Activated effector memory CD4-positive, alpha-beta T cell treated with anti-CD3 and anti-CD28 coated beads, Interleukin-2, amount 50 U/mL, for 16 hours (primary cell): ENCODE results near the gene TFDP3.

ENCODE experiments used
- DNase-seq: peaks from one replicate; pipeline ENCODE4 v3.0.0-alpha.2; 2020

Gene TFDP3

DNA sequence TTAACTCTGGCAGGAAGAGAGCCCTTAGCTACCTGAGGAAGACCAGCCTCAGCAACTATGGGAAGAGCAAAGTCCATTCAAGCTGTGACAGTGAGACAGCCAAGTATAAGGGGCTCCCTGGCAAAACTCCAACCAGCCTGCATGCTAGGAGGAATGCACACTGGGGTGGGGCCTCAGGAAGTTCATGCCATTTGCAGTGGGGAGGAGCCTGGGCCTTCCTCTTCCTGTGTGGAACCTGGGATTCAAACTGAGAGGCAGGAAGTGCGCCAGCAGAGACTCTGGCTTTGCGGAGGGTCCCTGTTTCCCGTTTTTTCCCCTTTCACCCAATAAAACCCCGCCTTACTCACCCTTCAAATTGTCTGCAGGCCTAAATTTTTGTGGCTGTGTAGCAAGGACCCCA lies 33.0 kb downstream of the TFDP3 start:
- DNase-seq, result no peak

DNA sequence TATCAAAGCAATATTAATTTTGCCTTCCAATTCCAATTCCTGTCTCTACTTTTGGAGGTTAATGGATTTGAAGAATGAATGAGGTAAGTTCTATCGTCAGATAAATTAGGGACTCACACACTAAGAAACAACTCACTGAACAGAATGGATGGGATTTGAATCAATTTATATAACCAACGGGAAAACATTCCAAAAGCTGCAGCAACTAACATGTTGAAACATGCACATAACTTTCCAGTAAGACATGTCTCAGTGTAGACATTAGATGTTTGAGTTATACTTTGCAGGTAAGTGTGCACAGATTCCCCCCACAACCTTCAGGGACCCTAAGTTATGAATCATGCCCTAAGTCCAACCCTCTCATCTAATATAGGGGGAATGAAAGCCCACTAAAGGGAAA lies 34.3 kb downstream of the TFDP3 start:
- DNase-seq, result no peak

DNA sequence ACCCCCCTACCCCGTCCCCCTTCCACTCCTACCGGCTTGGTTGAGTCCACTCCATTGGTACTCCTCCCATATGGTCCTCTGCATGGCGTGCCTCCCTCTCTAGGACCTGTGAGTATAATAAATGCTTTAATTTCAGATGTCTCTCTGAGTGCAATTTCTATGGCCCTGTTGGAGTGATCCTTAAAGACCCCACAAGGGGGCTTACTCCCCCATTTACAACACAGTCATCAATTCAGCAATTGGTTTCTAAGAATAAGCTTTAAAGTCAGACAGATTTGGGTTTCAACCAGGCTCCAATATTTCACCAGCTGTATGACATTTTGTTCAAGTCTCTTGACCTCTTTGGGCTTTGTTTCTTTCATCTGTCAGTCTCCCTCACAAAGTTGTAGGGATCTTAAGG lies 38.7 kb downstream of the TFDP3 start:
- no peak for DNase-seq

DNA sequence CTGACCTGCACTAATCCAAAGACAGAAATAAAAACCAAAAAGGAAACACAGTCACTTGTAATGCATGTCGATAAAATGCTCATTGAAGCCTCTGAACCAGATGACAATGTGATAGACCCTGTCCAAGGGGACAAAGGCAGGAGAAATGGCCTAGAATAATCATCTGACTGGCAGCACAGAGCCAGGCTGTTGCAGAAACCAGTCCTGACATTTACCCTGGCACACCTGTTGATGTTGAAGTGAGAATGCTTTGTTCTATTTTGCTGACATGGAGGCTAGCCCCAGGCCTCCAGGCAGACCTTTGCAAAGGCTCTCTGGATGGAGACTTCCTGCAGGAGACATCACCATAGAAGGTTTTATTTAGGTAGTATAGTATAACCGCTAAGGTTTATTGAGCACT lies 41.0 kb downstream of the TFDP3 start:
- DNase-seq, result no peak

DNA sequence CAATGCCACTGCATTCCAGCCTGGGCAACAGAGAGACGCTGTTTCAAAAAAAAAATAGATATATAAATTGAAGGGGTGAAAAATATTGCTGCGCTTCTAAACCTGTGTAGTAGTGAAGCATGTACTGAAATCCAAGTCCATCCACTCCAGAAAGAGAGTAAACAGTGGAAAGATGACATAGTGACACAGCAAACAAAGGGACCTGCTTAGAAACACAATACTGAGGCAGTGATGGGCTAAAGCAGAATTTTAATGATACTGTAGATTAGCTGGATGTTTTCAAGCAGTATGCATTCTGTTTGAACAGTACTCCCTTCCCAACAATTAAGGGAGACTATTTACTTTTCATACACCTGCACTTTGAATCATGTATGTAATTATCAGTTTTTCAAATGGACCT lies 42.5 kb downstream of the TFDP3 start:
- no peak for DNase-seq

DNA sequence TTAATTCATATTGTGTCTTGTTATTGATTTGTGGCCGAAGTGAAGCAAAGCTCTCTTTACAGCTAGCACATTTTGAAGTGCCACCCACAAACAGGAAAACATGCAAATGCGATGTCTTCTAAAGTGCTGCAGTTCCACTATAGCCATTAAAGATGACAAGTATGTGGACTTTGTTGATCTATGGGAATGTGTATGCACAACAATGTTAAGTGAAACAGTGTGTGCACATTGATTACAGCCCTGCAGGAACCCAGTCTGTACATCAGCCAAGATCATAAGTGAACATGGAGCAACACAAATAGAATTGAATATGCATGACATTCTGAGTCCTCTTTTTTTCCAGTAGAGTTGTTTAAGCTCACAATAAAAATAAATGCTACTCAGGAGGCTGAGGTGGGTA lies 43.0 kb downstream of the TFDP3 start:
- DNase-seq, result no peak

DNA sequence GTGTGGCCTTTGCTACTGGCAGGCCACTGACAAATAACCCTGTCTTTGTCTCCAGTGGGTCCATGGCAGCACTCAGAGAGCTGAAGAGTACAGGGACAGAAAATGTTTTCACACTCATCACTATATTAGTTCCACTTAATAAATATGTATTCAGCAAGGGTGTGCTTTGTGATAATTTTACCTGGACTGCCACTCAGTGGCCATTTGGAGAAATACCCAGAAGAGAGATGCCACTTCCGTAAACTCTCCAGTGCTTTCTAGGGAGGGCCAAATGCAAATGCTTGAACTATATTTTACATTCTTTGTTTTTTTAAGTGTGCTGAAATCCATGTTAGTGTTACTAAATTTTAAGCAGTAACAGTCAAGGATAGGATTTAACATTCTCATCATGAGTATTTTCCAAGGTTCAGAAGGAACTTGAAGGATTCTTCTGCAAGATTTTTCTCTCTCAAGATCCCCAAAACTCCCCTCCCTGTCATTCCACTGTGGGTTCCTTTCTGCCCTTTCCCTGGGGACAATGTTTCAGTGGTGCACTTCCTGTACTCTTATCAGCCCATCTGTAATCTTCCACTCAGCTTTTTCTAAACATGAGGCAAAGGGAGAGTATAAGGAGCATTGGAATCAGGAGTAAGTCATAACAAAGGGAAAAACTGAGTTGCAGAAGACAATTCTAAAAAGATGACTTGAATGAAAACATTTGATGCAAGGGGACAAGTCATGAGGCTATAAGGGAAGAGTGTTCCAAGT lies 46.0 kb downstream of the TFDP3 start:
- DNase-seq, result no peak
